K562 (cell line): ENCODE results near the gene ZNF513. TPM values are rescaled to one million over a fixed set of nuclear protein-coding genes. Genes with fewer than 3 reads are reported as not detected.
A peak's percentile ranks its signal among the peaks of the same experiment; 100 is the strongest.

ENCODE experiments used
- ADNP ChIP-seq: fragments of 200-800 bp; sonication (Bioruptor generic); IDR thresholded peaks from 2 replicates; pipeline ENCODE4 v1.6.1; 2016; ENCODE audit warnings: missing genetic modification characterization, missing compliant biosample characterization
- ARID3B ChIP-seq: fragments of 250-450 bp; sonication (Bioruptor Pico); IDR thresholded peaks from 2 replicates; pipeline ENCODE4 v1.4.0; 2020; ENCODE audit warnings: borderline replicate concordance
- DDX20 ChIP-seq: fragments of 450-650 bp; IDR thresholded peaks from 2 replicates; pipeline ENCODE4 v1.6.1; 2016; ENCODE audit warnings: missing genetic modification characterization, low read depth, mild to moderate bottlenecking, missing compliant biosample characterization, moderate library complexity
- HMG20A ChIP-seq: fragments of 450-650 bp; formaldehyde crosslinking; conservative IDR thresholded peaks from 2 replicates; pipeline ENCODE4 v1.4.0; 2020; ENCODE audit warnings: mild to moderate bottlenecking, mixed read lengths
- NR3C1 ChIP-seq: sonication (generic); formaldehyde crosslinking; IDR thresholded peaks from 2 replicates; pipeline ENCODE4 v1.8.1; 2022; ENCODE audit warnings: missing genetic modification reagents
- PATZ1 ChIP-seq: fragments of 250-450 bp; sonication (Bioruptor Pico); IDR thresholded peaks from 2 replicates; pipeline ENCODE4 v1.5.0; 2020; ENCODE audit warnings: mild to moderate bottlenecking, borderline replicate concordance
- PTRF ChIP-seq: fragments of 450-650 bp; IDR thresholded peaks from 2 replicates; pipeline ENCODE4 v1.6.1; 2016; ENCODE audit warnings: mild to moderate bottlenecking, missing genetic modification characterization, missing compliant biosample characterization
- PTTG1 ChIP-seq: fragments of 450-650 bp; IDR thresholded peaks from 2 replicates; pipeline ENCODE4 v1.6.1; 2016; ENCODE audit warnings: low read depth, mild to moderate bottlenecking, missing genetic modification characterization, missing compliant biosample characterization
- RAD51 ChIP-seq: fragments of 450-650 bp; IDR thresholded peaks from 2 replicates; pipeline ENCODE4 v1.7.1; 2016; ENCODE audit warnings: low read depth, mild to moderate bottlenecking, borderline replicate concordance
- RREB1 ChIP-seq: fragments of 250-450 bp; sonication (Bioruptor Pico); IDR thresholded peaks from 2 replicates; pipeline ENCODE4 v1.4.0; 2020
- ZBTB11 ChIP-seq, 3 experiments: fragments of 200-800 bp in 1 of 3; fragments of 250-450 bp in 1 of 3; fragments of 450-650 bp in 1 of 3; sonication (Bioruptor Pico) in 1 of 3; sonication (Bioruptor generic) in 1 of 3; formaldehyde crosslinking in 1 of 3; IDR thresholded peaks; 2 replicates each; pipeline versions ENCODE4 v1.6.1 to v1.8.0; 2016 to 2022; ENCODE audit warnings: mild to moderate bottlenecking in 2 of 3, missing genetic modification characterization in 2 of 3, missing compliant biosample characterization in 1 of 3, moderate library complexity in 1 of 3
- ZNF239 ChIP-seq: fragments of 250-450 bp; sonication (Bioruptor Pico); IDR thresholded peaks from 2 replicates; pipeline ENCODE4 v1.4.0; 2020; ENCODE audit warnings: mild to moderate bottlenecking
- ZNF24 ChIP-seq: fragments of 450-650 bp; IDR thresholded peaks from 2 replicates; pipeline ENCODE4 v1.6.1; 2016
- ZNF311 ChIP-seq: fragments of 250-450 bp; sonication (Bioruptor Pico); IDR thresholded peaks from 2 replicates; pipeline ENCODE4 v1.4.0; 2020; ENCODE audit warnings: mild to moderate bottlenecking, moderate library complexity
- polyA plus RNA-seq, 8 experiments: library from polyadenylated mRNA; depleted of rRNA in 4 of 8; stranded (reverse) in 5 of 8; unstranded in 3 of 8; fragments of >200 nt; fragmentation: Nextera tagmentation in 2 of 8; fragmentation: Illumina TruSeq in 1 of 8; extraction: Ambion mirVana in 2 of 8; extraction: Trizol in 1 of 8; gene quantifications; 2 replicates each; pipeline versions ENCODE4 v1.2.1 to v1.2.3, GENCODE V29; 2011 to 2014; ENCODE audit warnings: inconsistent platforms in 1 of 8, missing spikeins in 1 of 8
- total RNA-seq, 7 experiments: library from RNA; depleted of rRNA in 6 of 7; stranded (reverse); fragments of >200 nt in 6 of 7; fragmentation: Illumina TruSeq in 2 of 7; extraction: Trizol in 2 of 7; gene quantifications; 2 replicates each; pipeline versions ENCODE4 v1.2.1 to v1.2.3, GENCODE V29; 2011 to 2021; ENCODE audit warnings: low replicate concordance in 1 of 7

ZNF513 gene
- total and polyA plus RNA-seq, 9 of the 15 experiments (the other 6 are each of a cell fraction or from before 2014, with no cell fraction given): 0.04 to 13.6 (median 4.4) TPM

- TF ChIP-seq ZBTB11 (CRISPR knock-in tag; IDR thresholded peaks at IDR 0.05) (peak in 1 of 3 experiments; percentile 93; a peak in 2 of 6 replicates), RAD51 (no peak), PTRF (tag) (no peak), ZNF239 (no peak), HMG20A (no peak), PTTG1 (tag) (no peak), RREB1 (CRISPR knock-in tag) (no peak; the same call in 1 of the 2 replicates), ARID3B (CRISPR knock-in tag) (no peak), ADNP (no peak), ZNF311 (CRISPR knock-in tag) (no peak), NR3C1 (CRISPR knock-in tag) (no peak), ZNF24 (no peak), DDX20 (no peak), PATZ1 (no peak)
These were observed 10.3 kb downstream of the ZNF513 start, which contains the start of the genes EIF2B4 and SNX17 (continued) for GRCh38 chr2:27370026-27370815.
